Transverse colon (tissue), 4 donors: ENCODE measurements around the gene MSI2.

Experiments used
- POLR2AphosphoS5 ChIP-seq, 3 donors: sonication (generic); formaldehyde crosslinking; IDR thresholded peaks; one replicate each; pipeline ENCODE4 v1.6.1; 2016; ENCODE audit warnings: antibody characterized with exemption in 3 of 3
- TF ChIP-seq, protein P1 (sequence below), 5 experiments: fragments of 200-600 bp in 3 of 5; fragments of 450-650 bp in 2 of 5; sonication (generic) in 3 of 5; IDR thresholded peaks; 1 replicate in 2 of 5; 2 replicates in 3 of 5; pipeline ENCODE4 v1.5.1; 2016 to 2017; ENCODE audit warnings: antibody characterized with exemption in 5 of 5, inconsistent platforms in 3 of 5, mild to moderate bottlenecking in 2 of 5, moderate library complexity in 1 of 5

DNA sequence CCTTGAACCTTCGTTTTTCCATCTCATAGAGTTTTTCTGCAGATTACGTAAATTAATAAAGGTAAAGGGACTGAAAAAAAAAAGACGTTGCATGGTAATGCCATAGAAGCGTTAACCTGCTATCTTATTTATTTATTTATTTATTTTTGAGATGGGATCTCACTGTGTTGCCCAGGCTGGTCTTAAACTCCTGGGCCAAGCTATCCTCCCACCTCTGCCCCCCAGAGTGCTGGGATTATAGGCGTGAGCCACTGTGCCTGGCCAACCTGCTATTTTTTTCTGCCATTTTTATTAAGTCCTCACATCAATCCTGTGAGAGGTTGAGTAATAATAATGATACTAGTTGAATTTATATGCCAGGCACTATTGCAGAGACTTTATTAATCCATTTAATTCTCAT, 7.9 kb downstream of the MSI2 start:
- TF ChIP-seq POLR2AphosphoS5 (IDR thresholded peaks at IDR 0.05), result no peak
- TF ChIP-seq, protein P1, sequence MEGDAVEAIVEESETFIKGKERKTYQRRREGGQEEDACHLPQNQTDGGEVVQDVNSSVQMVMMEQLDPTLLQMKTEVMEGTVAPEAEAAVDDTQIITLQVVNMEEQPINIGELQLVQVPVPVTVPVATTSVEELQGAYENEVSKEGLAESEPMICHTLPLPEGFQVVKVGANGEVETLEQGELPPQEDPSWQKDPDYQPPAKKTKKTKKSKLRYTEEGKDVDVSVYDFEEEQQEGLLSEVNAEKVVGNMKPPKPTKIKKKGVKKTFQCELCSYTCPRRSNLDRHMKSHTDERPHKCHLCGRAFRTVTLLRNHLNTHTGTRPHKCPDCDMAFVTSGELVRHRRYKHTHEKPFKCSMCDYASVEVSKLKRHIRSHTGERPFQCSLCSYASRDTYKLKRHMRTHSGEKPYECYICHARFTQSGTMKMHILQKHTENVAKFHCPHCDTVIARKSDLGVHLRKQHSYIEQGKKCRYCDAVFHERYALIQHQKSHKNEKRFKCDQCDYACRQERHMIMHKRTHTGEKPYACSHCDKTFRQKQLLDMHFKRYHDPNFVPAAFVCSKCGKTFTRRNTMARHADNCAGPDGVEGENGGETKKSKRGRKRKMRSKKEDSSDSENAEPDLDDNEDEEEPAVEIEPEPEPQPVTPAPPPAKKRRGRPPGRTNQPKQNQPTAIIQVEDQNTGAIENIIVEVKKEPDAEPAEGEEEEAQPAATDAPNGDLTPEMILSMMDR (IDR thresholded peaks at IDR 0.05), result no peak
